Muscle of arm (tissue), 12 donors: ENCODE data around the gene RASD2. TPM values are rescaled to one million over a fixed set of nuclear protein-coding genes. Genes with fewer than 3 reads are reported as not detected.

Experiments
- DNase-seq: peaks from one replicate; pipeline ENCODE4 v3.0.0-alpha.2; 2013
- polyA plus RNA-seq, 12 donors: library from polyadenylated mRNA; unstranded; fragments of 120-200 nt; gene quantifications; one replicate each; pipeline ENCODE4 v1.2.1, GENCODE V29; 2013; ENCODE audit not compliant: insufficient read length in 12 of 12

Gene RASD2
- polyA plus RNA-seq, 12 donors: 8.4 to 26.4 (median 13.1) TPM; not detected in 1

DNA sequence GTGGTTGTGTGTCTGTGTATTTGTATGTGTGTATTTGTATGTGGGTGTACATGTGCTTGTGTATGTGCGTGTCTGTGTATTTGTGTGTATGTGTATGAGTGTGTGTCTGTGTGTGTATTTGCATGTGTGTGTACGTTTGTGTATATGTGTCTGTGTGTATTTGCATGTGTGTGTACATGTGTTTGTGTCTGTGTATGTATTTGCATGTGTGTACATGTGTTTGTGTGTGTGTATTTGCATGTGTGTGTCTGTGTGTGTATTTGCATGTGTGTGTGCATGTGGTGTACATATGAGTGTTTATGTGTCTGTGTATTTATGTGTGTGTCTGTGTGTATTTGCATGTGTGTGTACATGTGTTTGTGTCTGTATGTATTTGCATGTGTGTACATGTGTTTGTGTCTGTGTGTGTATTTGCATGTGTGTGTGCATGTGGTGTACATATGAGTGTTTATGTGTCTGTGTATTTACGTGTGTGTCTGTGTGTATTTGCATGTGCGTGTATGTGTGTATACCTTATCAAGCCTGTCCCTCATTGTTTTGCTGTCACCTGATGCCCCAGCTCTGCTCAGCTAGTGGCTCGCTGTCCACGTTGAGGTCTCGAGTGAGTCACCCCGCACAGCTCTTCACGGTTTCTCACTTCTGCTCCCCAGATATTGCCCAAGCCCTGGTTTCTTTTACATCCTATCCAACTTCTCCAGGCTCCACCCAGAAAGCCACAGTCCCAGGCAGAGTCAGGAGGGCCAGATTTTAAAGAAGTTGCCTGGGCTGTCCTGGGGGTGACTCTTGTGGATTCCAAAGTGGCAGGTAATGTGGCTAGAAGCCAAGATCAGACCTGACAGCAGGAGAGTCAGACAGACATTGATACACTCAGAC lies 61.3 kb downstream of the RASD2 start:
- DNase-seq: no peak

Other genes with a start within 250 kb of the RASD2 start
- gene TOM1, start 240.9 kb upstream of the RASD2 start, polyA plus RNA-seq: 10 to 100 TPM in 11 of 12 donors, not detected in 1; 23.7 to 43.3 (median 28.9) TPM
- gene HMOX1, start 159.7 kb upstream of the RASD2 start, polyA plus RNA-seq: 10 to 100 TPM in 11 of 12 donors, not detected in 1; 10.3 to 25.8 (median 13.3) TPM
- 10 to 100 TPM in 11 of 12 donors, not detected in 1; 26.2 to 66.4 (median 29.9) TPM for gene MCM5, start 140.7 kb upstream of the RASD2 start, polyA plus RNA-seq
- 100 to 1,000 TPM in 10 of 12 donors, 10 to 100 TPM in 1, not detected in 1; 98.7 to 374 (median 315) TPM for gene MB, start 76.5 kb downstream of the RASD2 start, polyA plus RNA-seq
- gene APOL6, start 107.6 kb downstream of the RASD2 start, polyA plus RNA-seq: 1 to 10 TPM in 11 of 12 donors, not detected in 1; 1.1 to 5.2 (median 2.1) TPM
- 1 to 10 TPM in 9 of 12 donors, under 1 TPM in 1, not detected in 2; 0.80 to 2.2 (median 1.6) TPM for gene APOL5, start 177.0 kb downstream of the RASD2 start, polyA plus RNA-seq